ENCODE measurements around the gene TUBB2B.

The TUBB2B gene

GRCh38 chr6:3265671-3266070, 38.2 kb upstream of the TUBB2B start:
- peaks cover 6% of the 10 kb centered on the region for H3K4me1 ChIP-seq (ENCODE audit: low read length)
- H3K4me3 ChIP-seq (ENCODE audit: low read length) = no peak overlapping the region
- H3K27ac ChIP-seq (ENCODE audit: low read length) = no peak overlapping the region
- no peaks in the 10 kb centered on the region for H3K9me3 ChIP-seq (ENCODE audit: insufficient read depth, low read length)
- H3K79me2 ChIP-seq (ENCODE audit: low read length) = peaks cover 53% of the 10 kb centered on the region
- H3K27me3 ChIP-seq (ENCODE audit: low read depth, low read length) = no peaks in the 10 kb centered on the region
- H4K20me1 ChIP-seq (ENCODE audit: insufficient read depth, low read length) = no peaks in the 10 kb centered on the region; the same call in 1 of the 2 replicates
- no peak overlapping the region for H2AFZ ChIP-seq (ENCODE audit: low read depth, low read length)
- H3K4me2 ChIP-seq (ENCODE audit: low read length) = no peak overlapping the region
- no peak for TF ChIP-seq EZH2phosphoT487 (IDR thresholded peaks at IDR 0.05; ENCODE audit: low read depth)
- TF ChIP-seq, protein P1, sequence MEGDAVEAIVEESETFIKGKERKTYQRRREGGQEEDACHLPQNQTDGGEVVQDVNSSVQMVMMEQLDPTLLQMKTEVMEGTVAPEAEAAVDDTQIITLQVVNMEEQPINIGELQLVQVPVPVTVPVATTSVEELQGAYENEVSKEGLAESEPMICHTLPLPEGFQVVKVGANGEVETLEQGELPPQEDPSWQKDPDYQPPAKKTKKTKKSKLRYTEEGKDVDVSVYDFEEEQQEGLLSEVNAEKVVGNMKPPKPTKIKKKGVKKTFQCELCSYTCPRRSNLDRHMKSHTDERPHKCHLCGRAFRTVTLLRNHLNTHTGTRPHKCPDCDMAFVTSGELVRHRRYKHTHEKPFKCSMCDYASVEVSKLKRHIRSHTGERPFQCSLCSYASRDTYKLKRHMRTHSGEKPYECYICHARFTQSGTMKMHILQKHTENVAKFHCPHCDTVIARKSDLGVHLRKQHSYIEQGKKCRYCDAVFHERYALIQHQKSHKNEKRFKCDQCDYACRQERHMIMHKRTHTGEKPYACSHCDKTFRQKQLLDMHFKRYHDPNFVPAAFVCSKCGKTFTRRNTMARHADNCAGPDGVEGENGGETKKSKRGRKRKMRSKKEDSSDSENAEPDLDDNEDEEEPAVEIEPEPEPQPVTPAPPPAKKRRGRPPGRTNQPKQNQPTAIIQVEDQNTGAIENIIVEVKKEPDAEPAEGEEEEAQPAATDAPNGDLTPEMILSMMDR (IDR thresholded peaks at IDR 0.05; ENCODE audit: low read depth, low read length) = no peak
- H3K9ac ChIP-seq (ENCODE audit: low read length) = no peak overlapping the region
- peaks cover 18% of the 10 kb centered on the region for H3K36me3 ChIP-seq (replicated peaks; ENCODE audit: low read depth, low read length)

GRCh38 chr6:3264356-3264755, 36.9 kb upstream of the TUBB2B start:
- Histone ChIP-seq H3K27ac (ENCODE audit: low read length) (no peak overlapping the region), H3K9ac (ENCODE audit: low read length) (no peak overlapping the region), H3K79me2 (ENCODE audit: low read length) (peaks cover 66% of the 10 kb centered on the region), H2AFZ (ENCODE audit: low read depth, low read length) (no peak overlapping the region), H3K4me1 (ENCODE audit: low read length) (peaks cover 10% of the 10 kb centered on the region), H3K9me3 (ENCODE audit: insufficient read depth, low read length) (no peaks in the 10 kb centered on the region), H3K36me3 (replicated peaks; ENCODE audit: low read depth, low read length) (peaks cover 13% of the 10 kb centered on the region), H4K20me1 (ENCODE audit: insufficient read depth, low read length) (no peaks in the 10 kb centered on the region; the same call in 1 of the 2 replicates), H3K4me2 (ENCODE audit: low read length) (no peak overlapping the region), H3K27me3 (ENCODE audit: low read depth, low read length) (no peaks in the 10 kb centered on the region), H3K4me3 (ENCODE audit: low read length) (no peak overlapping the region)
- TF ChIP-seq, protein P1 (IDR thresholded peaks at IDR 0.05; ENCODE audit: low read depth, low read length) = no peak
- TF ChIP-seq EZH2phosphoT487 (IDR thresholded peaks at IDR 0.05; ENCODE audit: low read depth) = no peak

DNA sequence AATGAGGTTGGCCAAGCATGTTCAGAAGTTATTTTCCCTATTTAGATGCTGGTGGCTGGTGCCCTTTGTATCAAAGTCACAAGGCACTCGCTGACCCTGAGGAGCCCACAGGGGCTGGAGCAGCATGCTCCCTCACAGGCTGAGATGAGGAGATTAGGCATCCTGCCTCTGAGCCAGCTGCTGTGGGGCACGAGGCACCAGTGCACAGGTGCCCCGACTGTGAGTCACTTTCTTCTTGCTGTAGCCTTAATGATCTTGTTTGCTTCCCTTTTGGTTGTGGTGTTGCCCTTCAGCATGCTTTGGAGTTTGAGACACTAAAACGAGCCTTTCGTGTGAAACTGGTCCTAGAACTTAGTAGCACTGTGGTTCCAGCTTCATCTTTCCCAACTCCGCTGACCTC, 35.6 kb upstream of the TUBB2B start:
- no peak overlapping the region for H3K4me2 ChIP-seq (ENCODE audit: low read length)
- TF ChIP-seq EZH2phosphoT487 (IDR thresholded peaks at IDR 0.05; ENCODE audit: low read depth) = no peak
- TF ChIP-seq, protein P1 (IDR thresholded peaks at IDR 0.05; ENCODE audit: low read depth, low read length) = no peak
- H3K4me3 ChIP-seq (ENCODE audit: low read length) = no peak overlapping the region
- H3K9me3 ChIP-seq (ENCODE audit: insufficient read depth, low read length) = no peaks in the 10 kb centered on the region
- H3K27ac ChIP-seq (ENCODE audit: low read length) = no peak overlapping the region
- peaks cover 10% of the 10 kb centered on the region for H3K36me3 ChIP-seq (replicated peaks; ENCODE audit: low read depth, low read length)
- H3K27me3 ChIP-seq (ENCODE audit: low read depth, low read length) = no peaks in the 10 kb centered on the region
- no peaks in the 10 kb centered on the region; the same call in 1 of the 2 replicates for H4K20me1 ChIP-seq (ENCODE audit: insufficient read depth, low read length)
- no peak overlapping the region for H2AFZ ChIP-seq (ENCODE audit: low read depth, low read length)
- H3K4me1 ChIP-seq (ENCODE audit: low read length) = peaks cover 10% of the 10 kb centered on the region
- H3K9ac ChIP-seq (ENCODE audit: low read length) = no peak overlapping the region
- peaks cover 72% of the 10 kb centered on the region for H3K79me2 ChIP-seq (ENCODE audit: low read length)

DNA sequence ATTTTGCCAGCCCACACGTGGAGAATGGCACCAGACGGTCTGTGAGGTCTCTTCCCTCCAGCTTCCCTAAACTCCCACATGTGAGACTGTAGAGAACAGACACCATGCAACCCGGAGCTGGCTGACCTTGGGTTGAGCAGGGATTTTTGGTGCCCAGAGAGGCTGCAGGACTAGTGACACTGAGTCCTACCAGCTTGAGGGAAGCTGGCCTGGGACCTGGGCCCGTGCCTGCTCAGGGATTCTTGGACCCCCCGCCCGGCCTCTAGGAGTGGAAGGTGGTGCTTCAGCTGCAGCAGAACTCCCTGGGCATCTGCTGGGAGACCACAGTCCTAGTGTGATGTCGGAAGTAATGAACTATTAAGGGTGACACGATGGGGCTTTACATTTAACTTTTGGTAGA, 34.5 kb upstream of the TUBB2B start:
- TF ChIP-seq EZH2phosphoT487 (IDR thresholded peaks at IDR 0.05; ENCODE audit: low read depth) = no peak
- TF ChIP-seq, protein P1 (IDR thresholded peaks at IDR 0.05; ENCODE audit: low read depth, low read length) = no peak
- peaks cover 10% of the 10 kb centered on the region for H3K4me1 ChIP-seq (ENCODE audit: low read length)
- peaks cover 72% of the 10 kb centered on the region for H3K79me2 ChIP-seq (ENCODE audit: low read length)
- no peak overlapping the region for H3K4me3 ChIP-seq (ENCODE audit: low read length)
- no peak overlapping the region for H3K4me2 ChIP-seq (ENCODE audit: low read length)
- no peaks in the 10 kb centered on the region; the same call in 1 of the 2 replicates for H4K20me1 ChIP-seq (ENCODE audit: insufficient read depth, low read length)
- H3K36me3 ChIP-seq (replicated peaks; ENCODE audit: low read depth, low read length) = peaks cover 10% of the 10 kb centered on the region
- H3K27me3 ChIP-seq (ENCODE audit: low read depth, low read length) = no peaks in the 10 kb centered on the region
- H3K9me3 ChIP-seq (ENCODE audit: insufficient read depth, low read length) = no peaks in the 10 kb centered on the region
- no peak overlapping the region for H3K9ac ChIP-seq (ENCODE audit: low read length)
- no peak overlapping the region for H2AFZ ChIP-seq (ENCODE audit: low read depth, low read length)
- H3K27ac ChIP-seq (ENCODE audit: low read length) = no peak overlapping the region
